HG03025 (cell line): ENCODE measurements around the gene PAQR9.

ENCODE experiments used
- ATAC-seq: cut with Tn5 transposase; IDR thresholded peaks from one replicate; pipeline ENCODE4 v1.9.1; 2021; ENCODE audit warnings: mild to moderate bottlenecking, moderate library complexity; ENCODE audit not compliant: unreplicated experiment, low FRiP score

The PAQR9 gene

GRCh38 chr3:142952272-142953193 is 10.9 kb downstream of the PAQR9 start:
- ATAC-seq = no peak

- no peak for ATAC-seq
These were observed 11.7 kb downstream of the PAQR9 start for GRCh38 chr3:142951794-142952193.

- no peak for ATAC-seq
These were observed 12.5 kb downstream of the PAQR9 start for GRCh38 chr3:142950972-142951371.

- ATAC-seq = no peak
These were observed 15.5 kb downstream of the PAQR9 start for GRCh38 chr3:142947799-142948575.

- no peak for ATAC-seq
These were observed 16.1 kb downstream of the PAQR9 start for GRCh38 chr3:142947352-142947751.

- no peak for ATAC-seq
These were observed 16.6 kb downstream of the PAQR9 start for GRCh38 chr3:142946861-142947260.

- ATAC-seq = no peak
These were observed 18.5 kb downstream of the PAQR9 start for GRCh38 chr3:142945023-142945422.

- no peak for ATAC-seq
These were observed 19.1 kb downstream of the PAQR9 start for GRCh38 chr3:142944342-142944741.

- no peak for ATAC-seq
These were observed 19.6 kb downstream of the PAQR9 start for GRCh38 chr3:142943870-142944269.

GRCh38 chr3:142943349-142943748 is 20.1 kb downstream of the PAQR9 start:
- ATAC-seq = no peak

- no peak for ATAC-seq
These were observed 21.9 kb downstream of the PAQR9 start for GRCh38 chr3:142941373-142942123.

GRCh38 chr3:142940472-142940871 is 23.0 kb downstream of the PAQR9 start:
- ATAC-seq = no peak

- ATAC-seq = no peak
These were observed 23.5 kb downstream of the PAQR9 start for GRCh38 chr3:142940000-142940399.

GRCh38 chr3:142935963-142936362 is 27.5 kb downstream of the PAQR9 start:
- ATAC-seq = no peak

GRCh38 chr3:142934887-142935269 is 28.6 kb downstream of the PAQR9 start:
- ATAC-seq = no peak

GRCh38 chr3:142934128-142934886 is 29.2 kb downstream of the PAQR9 start:
- ATAC-seq = no peak

GRCh38 chr3:142931222-142931621 is 32.3 kb downstream of the PAQR9 start:
- peak; percentile 78 for ATAC-seq

GRCh38 chr3:142930463-142930862 is 33.0 kb downstream of the PAQR9 start:
- ATAC-seq = no peak

- no peak for ATAC-seq
These were observed 33.6 kb downstream of the PAQR9 start for GRCh38 chr3:142929890-142930289.

GRCh38 chr3:142929109-142929508 is 34.4 kb downstream of the PAQR9 start:
- ATAC-seq = no peak
